Endothelial cell of umbilical vein (primary cell): ENCODE data around the gene AP4S1.
"Not testable (repeated sequence)": the region's sequence is repeated elsewhere in the genome, so short reads cannot be mapped to it uniquely, and the experiment has no call there.

ENCODE experiments used
- FOS ChIP-seq: IDR thresholded peaks from 2 replicates; pipeline ENCODE4 v1.6.1; 2011; ENCODE audit warnings: mild to moderate bottlenecking, low read length, moderate library complexity, borderline replicate concordance; ENCODE audit not compliant: insufficient read depth
- JUN ChIP-seq: IDR thresholded peaks from 2 replicates; pipeline ENCODE4 v1.6.1; 2011; ENCODE audit warnings: borderline replicate concordance, low read depth; ENCODE audit not compliant: insufficient read length, insufficient read depth
- POLR2A ChIP-seq: IDR thresholded peaks from 2 replicates; pipeline ENCODE4 v1.6.1; 2012; ENCODE audit warnings: low read depth, mild to moderate bottlenecking, control low read depth, low read length
- TF ChIP-seq, protein P1 (sequence below), 2 donors: IDR thresholded peaks; 1 replicate in 1 of 2; 2 replicates in 1 of 2; pipeline ENCODE4 v1.5.1; 2011; ENCODE audit warnings: low read length in 2 of 2, mild to moderate bottlenecking in 2 of 2, moderate library complexity in 2 of 2, control low read depth in 1 of 2, inconsistent platforms in 1 of 2, low read depth in 1 of 2; ENCODE audit not compliant: insufficient read depth in 1 of 2; ENCODE audit errors: extremely low read depth in 1 of 2

DNA sequence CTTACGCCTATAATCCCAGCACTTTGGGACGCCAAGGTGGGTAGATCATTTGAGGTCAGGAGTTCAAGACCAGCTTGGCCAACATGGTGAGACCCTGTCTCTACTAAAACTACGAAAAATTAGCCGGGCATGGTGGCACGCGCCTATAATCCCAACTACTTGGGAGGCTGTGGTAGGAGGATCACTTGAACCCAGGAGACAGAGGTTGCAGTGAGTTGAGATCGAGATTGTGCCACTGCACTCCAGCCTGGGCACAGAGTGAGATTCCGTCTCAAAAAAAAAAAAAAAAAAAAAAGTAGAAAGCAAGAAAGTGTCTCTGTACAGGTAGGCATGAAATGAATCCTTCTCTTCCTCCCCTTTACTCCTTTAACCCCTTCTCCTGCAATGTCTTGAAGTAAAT is 70.4 kb downstream of the AP4S1 start:
- TF ChIP-seq POLR2A, FOS, JUN: not testable (repeated sequence)
- TF ChIP-seq, protein P1, sequence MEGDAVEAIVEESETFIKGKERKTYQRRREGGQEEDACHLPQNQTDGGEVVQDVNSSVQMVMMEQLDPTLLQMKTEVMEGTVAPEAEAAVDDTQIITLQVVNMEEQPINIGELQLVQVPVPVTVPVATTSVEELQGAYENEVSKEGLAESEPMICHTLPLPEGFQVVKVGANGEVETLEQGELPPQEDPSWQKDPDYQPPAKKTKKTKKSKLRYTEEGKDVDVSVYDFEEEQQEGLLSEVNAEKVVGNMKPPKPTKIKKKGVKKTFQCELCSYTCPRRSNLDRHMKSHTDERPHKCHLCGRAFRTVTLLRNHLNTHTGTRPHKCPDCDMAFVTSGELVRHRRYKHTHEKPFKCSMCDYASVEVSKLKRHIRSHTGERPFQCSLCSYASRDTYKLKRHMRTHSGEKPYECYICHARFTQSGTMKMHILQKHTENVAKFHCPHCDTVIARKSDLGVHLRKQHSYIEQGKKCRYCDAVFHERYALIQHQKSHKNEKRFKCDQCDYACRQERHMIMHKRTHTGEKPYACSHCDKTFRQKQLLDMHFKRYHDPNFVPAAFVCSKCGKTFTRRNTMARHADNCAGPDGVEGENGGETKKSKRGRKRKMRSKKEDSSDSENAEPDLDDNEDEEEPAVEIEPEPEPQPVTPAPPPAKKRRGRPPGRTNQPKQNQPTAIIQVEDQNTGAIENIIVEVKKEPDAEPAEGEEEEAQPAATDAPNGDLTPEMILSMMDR (IDR thresholded peaks at IDR 0.05; ENCODE audit: extremely low read depth in 1 of 2, insufficient read depth in 1 of 2, low read depth in 1 of 2, low read length in 2 of 2): not testable (repeated sequence)
